Chondrocyte (in vitro differentiated cells): ENCODE data around the gene FTHL17. TPM values are rescaled to one million over a fixed set of nuclear protein-coding genes. Genes with fewer than 3 reads are reported as not detected.

Experiments
- DNase-seq: peaks from one replicate; pipeline ENCODE4 v3.0.0; 2021; ENCODE audit warnings: mixed read lengths, low spot score
- H3K27ac Mint-ChIP-seq: one replicate; pipeline ENCODE4 v1.8.0; 2021; ENCODE audit warnings: mild to moderate bottlenecking, moderate library complexity, mixed read lengths; ENCODE audit not compliant: unreplicated experiment
- H3K27me3 Mint-ChIP-seq: 2 replicates; pipeline ENCODE4 v1.8.0; 2021; ENCODE audit warnings: low read depth, mixed read lengths
- H3K36me3 Mint-ChIP-seq: 2 replicates; pipeline ENCODE4 v1.8.0; 2021; ENCODE audit warnings: low read depth, mixed read lengths
- H3K4me1 Mint-ChIP-seq: 2 replicates; pipeline ENCODE4 v1.8.0; 2021; ENCODE audit warnings: low read depth, mild to moderate bottlenecking, mixed read lengths
- H3K4me3 Mint-ChIP-seq: one replicate; pipeline ENCODE4 v1.8.0; 2021; ENCODE audit warnings: mild to moderate bottlenecking, moderate library complexity, mixed read lengths; ENCODE audit not compliant: unreplicated experiment
- H3K9me3 Mint-ChIP-seq: 2 replicates; pipeline ENCODE4 v1.8.0; 2021; ENCODE audit warnings: low read depth, mixed read lengths
- total RNA-seq: library from RNA; stranded (reverse); gene quantifications from 3 replicates; pipeline ENCODE4 v1.2.1, GENCODE V29; 2021
- TF ChIP-seq, protein P1 (sequence below): fragments of 200-600 bp; sonication (generic); IDR thresholded peaks from 2 replicates; pipeline ENCODE4 v1.5.0; 2021; ENCODE audit warnings: antibody characterized with exemption, mild to moderate bottlenecking, moderate library complexity

Gene FTHL17
- total RNA-seq, 1 donor from 2014 or later: not detected

DNA sequence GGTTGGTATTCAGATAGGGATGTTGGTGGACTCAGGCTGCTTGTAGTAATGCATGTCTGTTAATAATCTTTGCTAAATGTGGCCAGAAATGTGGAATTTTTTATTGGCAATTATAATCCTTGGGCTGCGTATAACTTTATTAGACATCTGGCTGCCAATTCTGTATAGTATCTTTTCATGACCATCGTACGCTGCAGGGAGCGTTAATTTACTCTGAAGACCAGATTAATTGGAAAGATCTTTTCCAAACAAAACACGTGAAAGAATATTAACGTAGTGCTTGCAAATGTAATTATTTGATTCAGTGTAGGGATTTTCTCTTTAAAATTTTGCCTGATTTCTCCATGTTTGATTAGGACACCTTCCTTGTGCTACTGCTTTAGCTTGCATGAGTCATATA is 38.8 kb upstream of the FTHL17 start:
- no peak overlapping the region for H3K4me3 Mint-ChIP-seq
- no peaks in the 10 kb centered on the region for H3K36me3 Mint-ChIP-seq
- H3K4me1 Mint-ChIP-seq: peaks cover 24% of the 10 kb centered on the region
- H3K27me3 Mint-ChIP-seq: no peaks in the 10 kb centered on the region
- no peak overlapping the region for H3K27ac Mint-ChIP-seq
- DNase-seq: no peak
- peaks cover 33% of the 10 kb centered on the region for H3K9me3 Mint-ChIP-seq
- TF ChIP-seq, protein P1, sequence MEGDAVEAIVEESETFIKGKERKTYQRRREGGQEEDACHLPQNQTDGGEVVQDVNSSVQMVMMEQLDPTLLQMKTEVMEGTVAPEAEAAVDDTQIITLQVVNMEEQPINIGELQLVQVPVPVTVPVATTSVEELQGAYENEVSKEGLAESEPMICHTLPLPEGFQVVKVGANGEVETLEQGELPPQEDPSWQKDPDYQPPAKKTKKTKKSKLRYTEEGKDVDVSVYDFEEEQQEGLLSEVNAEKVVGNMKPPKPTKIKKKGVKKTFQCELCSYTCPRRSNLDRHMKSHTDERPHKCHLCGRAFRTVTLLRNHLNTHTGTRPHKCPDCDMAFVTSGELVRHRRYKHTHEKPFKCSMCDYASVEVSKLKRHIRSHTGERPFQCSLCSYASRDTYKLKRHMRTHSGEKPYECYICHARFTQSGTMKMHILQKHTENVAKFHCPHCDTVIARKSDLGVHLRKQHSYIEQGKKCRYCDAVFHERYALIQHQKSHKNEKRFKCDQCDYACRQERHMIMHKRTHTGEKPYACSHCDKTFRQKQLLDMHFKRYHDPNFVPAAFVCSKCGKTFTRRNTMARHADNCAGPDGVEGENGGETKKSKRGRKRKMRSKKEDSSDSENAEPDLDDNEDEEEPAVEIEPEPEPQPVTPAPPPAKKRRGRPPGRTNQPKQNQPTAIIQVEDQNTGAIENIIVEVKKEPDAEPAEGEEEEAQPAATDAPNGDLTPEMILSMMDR: no peak

DNA sequence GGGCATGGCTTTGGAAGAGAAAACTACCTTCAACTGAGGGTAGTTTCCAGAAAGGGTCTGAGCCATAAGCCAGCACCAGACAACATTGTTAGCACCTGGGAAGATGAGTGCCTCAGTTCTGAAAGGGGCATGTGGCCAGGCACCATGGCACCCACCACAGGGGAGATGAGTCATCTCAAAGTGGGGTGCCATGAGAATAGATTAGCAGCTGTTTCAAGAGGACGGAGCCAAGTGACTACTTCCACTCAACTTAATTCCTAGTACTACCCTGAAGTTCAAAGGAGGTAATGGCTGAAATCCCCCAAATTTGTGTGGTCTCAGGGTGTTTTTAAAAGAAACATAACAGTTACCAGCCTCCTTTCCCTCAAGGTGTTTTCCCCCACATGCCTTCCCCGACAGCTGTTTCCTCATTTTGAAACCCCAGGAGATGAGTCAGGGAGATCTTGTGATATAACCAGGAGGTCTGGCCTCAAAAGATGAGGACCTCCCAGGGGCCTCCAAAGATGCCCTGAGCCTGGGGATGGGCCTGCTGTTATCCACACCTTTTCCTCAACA is 27.8 kb upstream of the FTHL17 start:
- no peaks in the 10 kb centered on the region for H3K36me3 Mint-ChIP-seq
- TF ChIP-seq, protein P1: no peak

DNA sequence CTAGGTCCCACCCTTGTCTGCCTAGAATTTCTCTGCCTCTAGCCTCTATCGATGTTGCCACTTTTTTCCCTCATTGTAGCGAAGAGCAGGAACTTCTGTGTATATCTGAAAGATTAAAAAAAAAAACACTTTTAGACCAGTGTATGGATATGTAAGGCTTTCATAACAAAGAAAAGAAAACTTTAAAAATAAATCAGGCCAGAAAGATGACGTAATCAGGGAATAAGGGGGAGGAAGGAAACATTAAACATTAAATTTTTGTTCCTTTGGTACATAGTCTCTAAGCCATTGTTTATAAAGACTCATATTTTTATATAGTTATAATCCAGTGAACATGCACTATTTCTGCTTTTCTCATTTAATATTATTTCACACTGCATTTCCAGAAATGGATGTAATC is 26.2 kb upstream of the FTHL17 start:
- Mint-ChIP-seq H3K27ac (no peak overlapping the region), H3K9me3 (peaks cover 32% of the 10 kb centered on the region), H3K4me1 (no peaks in the 10 kb centered on the region), H3K27me3 (no peaks in the 10 kb centered on the region), H3K36me3 (no peaks in the 10 kb centered on the region), H3K4me3 (no peak overlapping the region)
- TF ChIP-seq, protein P1: no peak
- no peak for DNase-seq

More for the DNA sequence above, 27.8 kb upstream of the FTHL17 start:
- H3K4me1 Mint-ChIP-seq: no peaks in the 10 kb centered on the region
- H3K27me3 Mint-ChIP-seq: no peaks in the 10 kb centered on the region
- no peak for DNase-seq
- H3K4me3 Mint-ChIP-seq: no peak overlapping the region
- H3K9me3 Mint-ChIP-seq: peaks cover 21% of the 10 kb centered on the region
- no peak overlapping the region for H3K27ac Mint-ChIP-seq

DNA sequence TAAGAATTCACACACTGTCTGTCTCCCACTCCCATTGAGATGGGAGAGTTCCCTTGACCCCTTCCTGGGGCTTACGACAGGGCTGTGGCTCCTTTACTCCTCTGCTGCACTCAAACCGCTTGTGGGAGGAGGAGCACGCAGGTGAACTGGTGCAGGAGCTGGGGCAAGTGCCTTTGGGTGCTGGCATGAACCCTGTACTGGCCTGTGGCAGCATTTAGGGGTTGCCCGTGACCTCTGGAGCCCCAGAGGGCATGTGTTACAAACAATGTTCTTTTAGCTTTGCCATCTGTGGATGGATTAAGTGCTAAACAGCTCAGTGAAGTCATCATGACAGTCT is 21.8 kb upstream of the FTHL17 start:
- Mint-ChIP-seq H3K27me3 (no peaks in the 10 kb centered on the region), H3K4me3 (no peak overlapping the region), H3K36me3 (no peaks in the 10 kb centered on the region), H3K27ac (no peak overlapping the region), H3K9me3 (peaks cover 26% of the 10 kb centered on the region), H3K4me1 (no peaks in the 10 kb centered on the region)
- TF ChIP-seq, protein P1: no peak
- no peak for DNase-seq

DNA sequence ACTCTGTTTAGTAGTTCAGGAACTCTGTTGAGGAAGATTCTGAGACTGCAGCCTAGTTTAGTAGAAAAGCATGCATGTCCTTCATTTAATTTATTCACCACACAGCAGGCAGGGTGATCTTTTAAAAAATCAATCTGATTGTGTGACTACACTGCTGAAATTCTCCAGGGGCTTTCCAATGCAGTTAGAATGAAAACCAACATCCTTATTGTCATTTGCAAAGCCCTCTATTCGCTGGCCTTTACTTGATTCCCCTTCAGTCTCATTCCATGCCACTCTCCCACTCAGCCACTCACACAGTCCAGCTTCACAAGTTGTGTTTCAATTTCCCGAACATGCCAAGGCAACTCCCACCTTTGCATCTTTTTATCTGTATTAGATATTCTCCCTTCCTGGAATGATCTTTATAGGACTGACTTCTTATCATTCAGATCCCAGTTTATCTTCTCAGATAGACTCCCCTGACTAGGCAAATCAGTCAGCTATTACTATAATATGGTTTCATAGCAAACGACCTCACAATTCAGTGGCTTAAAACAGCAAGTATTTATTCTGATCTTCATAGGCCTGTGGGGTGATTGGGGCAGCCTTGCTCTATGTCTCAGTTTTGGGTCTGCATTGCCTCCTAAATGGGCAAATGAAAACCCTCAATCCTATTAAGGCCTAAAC is 21.3 kb upstream of the FTHL17 start:
- no peak overlapping the region for H3K4me3 Mint-ChIP-seq
- H3K27me3 Mint-ChIP-seq: no peaks in the 10 kb centered on the region
- DNase-seq: no peak
- no peaks in the 10 kb centered on the region for H3K4me1 Mint-ChIP-seq
- TF ChIP-seq, protein P1: no peak
- H3K27ac Mint-ChIP-seq: no peak overlapping the region
- peaks cover 24% of the 10 kb centered on the region for H3K9me3 Mint-ChIP-seq
- H3K36me3 Mint-ChIP-seq: no peaks in the 10 kb centered on the region
